ENCODE results near the gene PRAMEF18. TPM values are rescaled to one million over a fixed set of nuclear protein-coding genes. Genes with fewer than 3 reads are reported as not detected.
"Not testable (repeated sequence)": the region's sequence is repeated elsewhere in the genome, so short reads cannot be mapped to it uniquely, and the experiment has no call there.

PRAMEF18 gene
- not detected in 3 replicates for total RNA-seq

- peak in 1 of 2 experiments; percentile 19 for DNase-seq (ENCODE audit: low spot score in 2 of 2, unreplicated experiment in 2 of 2)
- H3K9me3 Mint-ChIP-seq, result peaks cover 38% of the 10 kb centered on the region
- not testable (repeated sequence) for H3K4me1 Mint-ChIP-seq; H3K27ac Mint-ChIP-seq; H3K4me3 Mint-ChIP-seq; H3K27me3 Mint-ChIP-seq (ENCODE audit: low read depth); H3K36me3 Mint-ChIP-seq
These were observed at the start of gene PRAMEF18 for GRCh38 chr1:13225675-13226204. TSS of gene PRAMEF18 (minus strand) at chr1:13226154. CDS start at chr1:13226106, 48 bp downstream.

GRCh38 chr1:13265124-13265523 is 39.2 kb upstream of the PRAMEF18 start:
- H3K27ac Mint-ChIP-seq; H3K4me3 Mint-ChIP-seq; H3K9me3 Mint-ChIP-seq; H3K36me3 Mint-ChIP-seq; DNase-seq (ENCODE audit: low spot score in 2 of 2, unreplicated experiment in 2 of 2); H3K27me3 Mint-ChIP-seq (ENCODE audit: low read depth); H3K4me1 Mint-ChIP-seq: not testable (repeated sequence)

- H3K4me3 Mint-ChIP-seq; DNase-seq (ENCODE audit: low spot score in 2 of 2, unreplicated experiment in 2 of 2); H3K9me3 Mint-ChIP-seq; H3K36me3 Mint-ChIP-seq; H3K4me1 Mint-ChIP-seq; H3K27ac Mint-ChIP-seq; H3K27me3 Mint-ChIP-seq (ENCODE audit: low read depth): not testable (repeated sequence)
These were observed 27.9 kb upstream of the PRAMEF18 start, which contains the start of gene PRAMEF5 for GRCh38 chr1:13253898-13254297. TSS of gene PRAMEF5 (plus strand) at chr1:13254198. CDS start at chr1:13259269, 5,071 bp downstream.

GRCh38 chr1:13247122-13247521 is 21.2 kb upstream of the PRAMEF18 start:
- H3K4me3 Mint-ChIP-seq; H3K27ac Mint-ChIP-seq; H3K36me3 Mint-ChIP-seq; DNase-seq (ENCODE audit: low spot score in 2 of 2, unreplicated experiment in 2 of 2); H3K27me3 Mint-ChIP-seq (ENCODE audit: low read depth); H3K4me1 Mint-ChIP-seq: not testable (repeated sequence)
- peaks cover 31% of the 10 kb centered on the region for H3K9me3 Mint-ChIP-seq

GRCh38 chr1:13246554-13246871 is 20.6 kb upstream of the PRAMEF18 start:
- peaks cover 32% of the 10 kb centered on the region for H3K9me3 Mint-ChIP-seq
- H3K27ac Mint-ChIP-seq; H3K27me3 Mint-ChIP-seq (ENCODE audit: low read depth); H3K4me3 Mint-ChIP-seq; H3K36me3 Mint-ChIP-seq; H3K4me1 Mint-ChIP-seq; DNase-seq (ENCODE audit: low spot score in 2 of 2, unreplicated experiment in 2 of 2): not testable (repeated sequence)

GRCh38 chr1:13245841-13246553 is 20.0 kb upstream of the PRAMEF18 start:
- peaks cover 37% of the 10 kb centered on the region for H3K9me3 Mint-ChIP-seq
- H3K36me3 Mint-ChIP-seq; H3K27me3 Mint-ChIP-seq (ENCODE audit: low read depth); H3K4me3 Mint-ChIP-seq; DNase-seq (ENCODE audit: low spot score in 2 of 2, unreplicated experiment in 2 of 2); H3K27ac Mint-ChIP-seq; H3K4me1 Mint-ChIP-seq: not testable (repeated sequence)

GRCh38 chr1:13243536-13244263 is 17.7 kb upstream of the PRAMEF18 start:
- not testable (repeated sequence) for H3K36me3 Mint-ChIP-seq; H3K27ac Mint-ChIP-seq; DNase-seq (ENCODE audit: low spot score in 2 of 2, unreplicated experiment in 2 of 2); H3K4me3 Mint-ChIP-seq; H3K4me1 Mint-ChIP-seq; H3K27me3 Mint-ChIP-seq (ENCODE audit: low read depth)
- H3K9me3 Mint-ChIP-seq, result peaks cover 50% of the 10 kb centered on the region

- H3K9me3 Mint-ChIP-seq, result peaks cover 34% of the 10 kb centered on the region
- DNase-seq (ENCODE audit: low spot score in 2 of 2, unreplicated experiment in 2 of 2); H3K36me3 Mint-ChIP-seq; H3K27me3 Mint-ChIP-seq (ENCODE audit: low read depth); H3K4me1 Mint-ChIP-seq; H3K4me3 Mint-ChIP-seq; H3K27ac Mint-ChIP-seq: not testable (repeated sequence)
These were observed 13.7 kb upstream of the PRAMEF18 start for GRCh38 chr1:13239633-13240032.

- H3K27ac Mint-ChIP-seq; DNase-seq (ENCODE audit: low spot score in 2 of 2, unreplicated experiment in 2 of 2); H3K36me3 Mint-ChIP-seq; H3K4me3 Mint-ChIP-seq; H3K27me3 Mint-ChIP-seq (ENCODE audit: low read depth); H3K4me1 Mint-ChIP-seq: not testable (repeated sequence)
- peaks cover 45% of the 10 kb centered on the region for H3K9me3 Mint-ChIP-seq
These were observed 11.6 kb upstream of the PRAMEF18 start for GRCh38 chr1:13237572-13237971.

- H3K9me3 Mint-ChIP-seq, result peaks cover 45% of the 10 kb centered on the region
- not testable (repeated sequence) for H3K4me3 Mint-ChIP-seq; H3K27me3 Mint-ChIP-seq (ENCODE audit: low read depth); H3K4me1 Mint-ChIP-seq; H3K36me3 Mint-ChIP-seq; H3K27ac Mint-ChIP-seq
- DNase-seq (ENCODE audit: low spot score in 2 of 2, unreplicated experiment in 2 of 2), result peak in 1 of 2 experiments; percentile 27
These were observed 8.1 kb upstream of the PRAMEF18 start for GRCh38 chr1:13234057-13234456.

- H3K36me3 Mint-ChIP-seq; H3K27ac Mint-ChIP-seq; H3K4me3 Mint-ChIP-seq; H3K27me3 Mint-ChIP-seq (ENCODE audit: low read depth); H3K4me1 Mint-ChIP-seq: not testable (repeated sequence)
- H3K9me3 Mint-ChIP-seq, result peaks cover 51% of the 10 kb centered on the region
- DNase-seq (ENCODE audit: low spot score in 2 of 2, unreplicated experiment in 2 of 2), result peak in 1 of 2 experiments; percentile 3
These were observed 6.1 kb upstream of the PRAMEF18 start for GRCh38 chr1:13232056-13232455.

GRCh38 chr1:13231061-13231750 is 5.3 kb upstream of the PRAMEF18 start:
- not testable (repeated sequence) for H3K27me3 Mint-ChIP-seq (ENCODE audit: low read depth); H3K4me1 Mint-ChIP-seq; H3K27ac Mint-ChIP-seq; H3K4me3 Mint-ChIP-seq; H3K36me3 Mint-ChIP-seq
- H3K9me3 Mint-ChIP-seq, result peaks cover 53% of the 10 kb centered on the region
- DNase-seq (ENCODE audit: low spot score in 2 of 2, unreplicated experiment in 2 of 2), result peak in 1 of 2 experiments; percentile 21

- peak in 1 of 2 experiments; percentile 7 for DNase-seq (ENCODE audit: low spot score in 2 of 2, unreplicated experiment in 2 of 2)
- not testable (repeated sequence) for H3K27me3 Mint-ChIP-seq (ENCODE audit: low read depth); H3K4me1 Mint-ChIP-seq; H3K36me3 Mint-ChIP-seq; H3K4me3 Mint-ChIP-seq; H3K27ac Mint-ChIP-seq
- H3K9me3 Mint-ChIP-seq, result peaks cover 57% of the 10 kb centered on the region
These were observed 4.6 kb upstream of the PRAMEF18 start for GRCh38 chr1:13230601-13231000.

- peaks cover 58% of the 10 kb centered on the region for H3K9me3 Mint-ChIP-seq
- H3K4me1 Mint-ChIP-seq; H3K27me3 Mint-ChIP-seq (ENCODE audit: low read depth); H3K27ac Mint-ChIP-seq; H3K36me3 Mint-ChIP-seq; H3K4me3 Mint-ChIP-seq: not testable (repeated sequence)
- peak in 1 of 2 experiments; percentile 13 for DNase-seq (ENCODE audit: low spot score in 2 of 2, unreplicated experiment in 2 of 2)
These were observed 4.1 kb upstream of the PRAMEF18 start for GRCh38 chr1:13230096-13230495.

All from mesothelial cell of epicardium (in vitro differentiated cells).